SK-N-MC (cell line): Measurements from ENCODE around the gene SP2.

Experiments
- DNase-seq: peaks from one replicate; pipeline ENCODE4 v3.0.0-alpha.2; 2011; ENCODE audit warnings: low read depth, low spot score
- H3K27ac ChIP-seq: fragments of 200-600 bp; sonication (generic); 2 replicates; pipeline ENCODE4 v1.5.1; 2016; ENCODE audit warnings: mixed run types
- H3K36me3 ChIP-seq: fragments of 200-600 bp; sonication (generic); 2 replicates; pipeline ENCODE4 v1.6.1; 2017; ENCODE audit warnings: antibody characterized with exemption, low read length, mixed read lengths; ENCODE audit not compliant: insufficient read depth
- H3K4me3 ChIP-seq: fragments of 200-600 bp; sonication (generic); 2 replicates; pipeline ENCODE4 v1.5.1; 2016
- H3K9ac ChIP-seq: fragments of 200-600 bp; sonication (generic); 2 replicates; pipeline ENCODE4 v1.8.0; 2017; ENCODE audit warnings: mixed run types, mixed read lengths; ENCODE audit not compliant: insufficient read length
- H3K9me3 ChIP-seq: fragments of 200-600 bp; sonication (generic); 2 replicates; pipeline ENCODE4 v1.6.1; 2017; ENCODE audit warnings: low read depth, mild to moderate bottlenecking, antibody characterized with exemption, low read length, moderate library complexity, mixed read lengths
- EZH2 ChIP-seq: fragments of 200-600 bp; sonication (generic); IDR thresholded peaks from one replicate; pipeline ENCODE4 v1.6.1; 2017; ENCODE audit warnings: antibody characterized with exemption
- FOXP2 ChIP-seq: optimal IDR thresholded peaks from 2 replicates; pipeline ENCODE3; 2011; ENCODE audit warnings: mild to moderate bottlenecking, moderate library complexity; ENCODE audit not compliant: insufficient read depth; ENCODE audit errors: extremely low read length, control extremely low read depth
- POLR2AphosphoS5 ChIP-seq: IDR thresholded peaks from 2 replicates; pipeline ENCODE4 v1.6.1; 2012; ENCODE audit warnings: mild to moderate bottlenecking, low read depth, low read length, borderline replicate concordance

SP2 gene

GRCh38 chr17:47852113-47852949, 43.7 kb upstream of the SP2 start:
- Histone ChIP-seq H3K36me3 (no peaks in the 10 kb centered on the region), H3K27ac (no peak overlapping the region), H3K4me3 (no peak overlapping the region), H3K9me3 (no peaks in the 10 kb centered on the region), H3K9ac (no peak overlapping the region)
- DNase-seq = no peak
- TF ChIP-seq FOXP2 (no peak), EZH2 (peak; percentile 93), POLR2AphosphoS5 (no peak)

- TF ChIP-seq POLR2AphosphoS5 = no peak
- no peak for TF ChIP-seq FOXP2
- TF ChIP-seq EZH2 = no peak
- no peak overlapping the region for H3K9ac ChIP-seq
- H3K9me3 ChIP-seq = no peaks in the 10 kb centered on the region
- H3K4me3 ChIP-seq = no peak overlapping the region
- H3K27ac ChIP-seq = no peak overlapping the region
- DNase-seq = no peak
- H3K36me3 ChIP-seq = no peaks in the 10 kb centered on the region
These were observed 42.4 kb upstream of the SP2 start for GRCh38 chr17:47853616-47854015.

- Histone ChIP-seq H3K4me3 (no peak overlapping the region), H3K9me3 (no peaks in the 10 kb centered on the region), H3K27ac (no peak overlapping the region), H3K36me3 (no peaks in the 10 kb centered on the region), H3K9ac (no peak overlapping the region)
- DNase-seq = no peak
- no peak for TF ChIP-seq POLR2AphosphoS5
- TF ChIP-seq EZH2 = no peak
- no peak for TF ChIP-seq FOXP2
These were observed 40.3 kb upstream of the SP2 start for GRCh38 chr17:47855737-47856136.

- no peak for DNase-seq
- Histone ChIP-seq H3K4me3 (no peak overlapping the region), H3K36me3 (no peaks in the 10 kb centered on the region), H3K9ac (no peak overlapping the region), H3K27ac (no peak overlapping the region), H3K9me3 (no peaks in the 10 kb centered on the region)
- no peak for TF ChIP-seq EZH2
- no peak for TF ChIP-seq POLR2AphosphoS5
- no peak for TF ChIP-seq FOXP2
These were observed 39.2 kb upstream of the SP2 start for GRCh38 chr17:47856830-47857229.

GRCh38 chr17:47857551-47858455, 38.2 kb upstream of the SP2 start:
- Histone ChIP-seq H3K36me3 (no peaks in the 10 kb centered on the region), H3K27ac (no peak overlapping the region), H3K9me3 (no peaks in the 10 kb centered on the region), H3K4me3 (no peak overlapping the region), H3K9ac (no peak overlapping the region)
- TF ChIP-seq FOXP2 (no peak), EZH2 (no peak), POLR2AphosphoS5 (no peak)
- DNase-seq = no peak

- Histone ChIP-seq H3K36me3 (no peaks in the 10 kb centered on the region), H3K9ac (no peak overlapping the region), H3K4me3 (no peak overlapping the region), H3K27ac (no peak overlapping the region), H3K9me3 (no peaks in the 10 kb centered on the region)
- TF ChIP-seq POLR2AphosphoS5 (no peak), FOXP2 (no peak), EZH2 (no peak)
- no peak for DNase-seq
These were observed 35.6 kb upstream of the SP2 start for GRCh38 chr17:47860386-47860785.

- no peak for DNase-seq
These were observed 33.2 kb upstream of the SP2 start for GRCh38 chr17:47862621-47863440.

More at GRCh38 chr17:47862621-47863440, 33.2 kb upstream of the SP2 start:
- TF ChIP-seq FOXP2 (no peak), EZH2 (no peak), POLR2AphosphoS5 (no peak)
- Histone ChIP-seq H3K9me3 (no peaks in the 10 kb centered on the region), H3K36me3 (no peaks in the 10 kb centered on the region), H3K27ac (no peak overlapping the region), H3K9ac (no peak overlapping the region), H3K4me3 (no peak overlapping the region)
